Measurements from ENCODE around the gene ERVFRD-1. TPM values are rescaled to one million over a fixed set of nuclear protein-coding genes. Genes with fewer than 3 reads are reported as not detected.

The ERVFRD-1 gene
- total and polyA plus RNA-seq, 2 experiments from 2014 or later: 0.06 TPM; not detected in 1

GRCh38 chr6:11144393-11144851, 32.9 kb upstream of the ERVFRD-1 start:
- Histone ChIP-seq H4K20me1 (replicated peaks; ENCODE audit: insufficient read depth) (no peaks in the 10 kb centered on the region), H3K27ac (ENCODE audit: low read depth) (no peak overlapping the region), H3K27me3 (ENCODE audit: insufficient read depth) (no peaks in the 10 kb centered on the region), H3F3A (replicated peaks; ENCODE audit: low read depth) (no peaks in the 10 kb centered on the region), H3K36me3 (ENCODE audit: insufficient read depth) (no peaks in the 10 kb centered on the region), H3K4me2 (no peak overlapping the region), H3K4me3 (no peak overlapping the region), H2AFZ (no peak overlapping the region), H3K79me2 (replicated peaks; ENCODE audit: insufficient read depth) (no peaks in the 10 kb centered on the region), H3K9me2 (ENCODE audit: insufficient read depth) (no peaks in the 10 kb centered on the region; the same call in 1 of the 2 replicates), H3K4me1 (ENCODE audit: insufficient read depth) (peaks cover 17% of the 10 kb centered on the region)
- Mint-ChIP-seq H3K36me3 (ENCODE audit: low read depth) (no peaks in the 10 kb centered on the region; the same call in 2 of the 3 replicates), H3K4me1 (peaks cover 20% of the 10 kb centered on the region), H3K27me3 (ENCODE audit: insufficient read depth, low read depth, poor library complexity) (peaks cover 5% of the 10 kb centered on the region), H3K27ac (no peak overlapping the region), H3K4me3 (no peak overlapping the region), H3K9me3 (no peaks in the 10 kb centered on the region)
- peak; percentile 87 for DNase-seq (ENCODE audit: low spot score)
- peak; percentile 91 for ATAC-seq
- TF ChIP-seq ETS1 (IDR thresholded peaks at IDR 0.05) (no peak), JUNB (IDR thresholded peaks at IDR 0.05; ENCODE audit: unreplicated experiment) (no peak), CTCF (conservative IDR thresholded peaks at IDR 0.05; ENCODE audit: low read depth in 2 of 2) (peak; percentile 98 to 99), CREB1 (CRISPR knock-in tag; IDR thresholded peaks at IDR 0.05; ENCODE audit: low read depth) (no peak)

GRCh38 chr6:11143394-11144371, 32.2 kb upstream of the ERVFRD-1 start:
- Histone ChIP-seq H2AFZ (no peak overlapping the region), H3K9me2 (ENCODE audit: insufficient read depth) (no peaks in the 10 kb centered on the region; the same call in 1 of the 2 replicates), H3K79me2 (replicated peaks; ENCODE audit: insufficient read depth) (no peaks in the 10 kb centered on the region), H3K36me3 (ENCODE audit: insufficient read depth) (no peaks in the 10 kb centered on the region), H4K20me1 (replicated peaks; ENCODE audit: insufficient read depth) (no peaks in the 10 kb centered on the region), H3K4me1 (ENCODE audit: insufficient read depth) (peaks cover 17% of the 10 kb centered on the region), H3K4me2 (no peak overlapping the region), H3K27me3 (ENCODE audit: insufficient read depth) (no peaks in the 10 kb centered on the region), H3F3A (replicated peaks; ENCODE audit: low read depth) (no peaks in the 10 kb centered on the region), H3K4me3 (no peak overlapping the region), H3K27ac (ENCODE audit: low read depth) (no peak overlapping the region)
- no peak overlapping the region for H3K27ac Mint-ChIP-seq
- H3K4me3 Mint-ChIP-seq: no peak overlapping the region
- no peaks in the 10 kb centered on the region; the same call in 2 of the 3 replicates for H3K36me3 Mint-ChIP-seq (ENCODE audit: low read depth)
- peaks cover 5% of the 10 kb centered on the region for H3K27me3 Mint-ChIP-seq (ENCODE audit: insufficient read depth, low read depth, poor library complexity)
- H3K9me3 Mint-ChIP-seq: no peaks in the 10 kb centered on the region
- TF ChIP-seq REST (IDR thresholded peaks at IDR 0.05; ENCODE audit: unreplicated experiment) (no peak), POLR2AphosphoS5 (IDR thresholded peaks at IDR 0.05; ENCODE audit: low read depth) (no peak), EZH2phosphoT487 (IDR thresholded peaks at IDR 0.05; ENCODE audit: unreplicated experiment) (no peak)
- DNase-seq (ENCODE audit: low spot score): no peak
- peaks cover 27% of the 10 kb centered on the region for H3K4me1 Mint-ChIP-seq
- no peak for ATAC-seq
